IPS-15b (cell line): Measurements from ENCODE around the gene CEP170B.
"Not testable (repeated sequence)": the region's sequence is repeated elsewhere in the genome, so short reads cannot be mapped to it uniquely, and the experiment has no call there.

ENCODE experiments used
- H3K27me3 ChIP-seq: one replicate; pipeline ENCODE4 v1.6.1; 2013; ENCODE audit warnings: low read length; ENCODE audit not compliant: control insufficient read depth, insufficient read depth
- H3K36me3 ChIP-seq: one replicate; pipeline ENCODE4 v1.6.1; 2013; ENCODE audit warnings: low read length; ENCODE audit not compliant: control insufficient read depth, insufficient read depth
- H3K4me1 ChIP-seq: one replicate; pipeline ENCODE4 v1.6.1; 2013; ENCODE audit warnings: mild to moderate bottlenecking, low read length; ENCODE audit not compliant: control insufficient read depth, insufficient read depth
- H3K4me3 ChIP-seq: one replicate; pipeline ENCODE4 v1.5.1; 2013; ENCODE audit warnings: low read depth, low read length
- H3K9ac ChIP-seq: one replicate; pipeline ENCODE4 v1.6.1; 2013; ENCODE audit warnings: low read depth, mild to moderate bottlenecking, low read length
- H3K9me3 ChIP-seq: one replicate; pipeline ENCODE4 v1.6.1; 2013; ENCODE audit warnings: mild to moderate bottlenecking, low read length; ENCODE audit not compliant: control insufficient read depth, insufficient read depth

Gene CEP170B

DNA sequence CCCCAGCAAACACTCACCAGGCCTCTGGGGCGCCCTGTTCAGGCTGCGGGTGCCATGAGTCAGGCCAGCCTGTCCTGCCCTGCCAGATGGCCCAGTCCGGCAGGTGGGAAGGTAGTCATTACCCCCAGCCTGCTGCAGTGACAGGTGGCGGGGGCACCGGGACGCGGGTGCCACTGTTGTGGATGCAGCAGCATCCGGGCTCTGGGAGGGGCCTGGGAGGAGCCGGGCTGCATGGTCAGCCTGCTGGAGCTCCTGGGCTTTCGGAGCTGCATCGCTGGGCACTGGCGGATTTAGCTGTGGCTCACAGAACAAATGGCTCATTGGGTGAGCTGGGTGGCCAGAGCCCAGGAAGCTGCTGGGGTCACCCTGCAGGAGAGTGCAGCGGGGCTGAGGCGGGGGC, 13.5 kb downstream of the CEP170B start:
- Histone ChIP-seq H3K4me1 (no peaks in the 10 kb centered on the region), H3K36me3 (peaks cover 18% of the 10 kb centered on the region), H3K27me3 (no peaks in the 10 kb centered on the region), H3K4me3 (no peak overlapping the region), H3K9ac (no peak overlapping the region), H3K9me3 (no peaks in the 10 kb centered on the region)

- H3K27me3 ChIP-seq = no peaks in the 10 kb centered on the region
- no peaks in the 10 kb centered on the region for H3K4me1 ChIP-seq
- no peak overlapping the region for H3K4me3 ChIP-seq
- peaks cover 18% of the 10 kb centered on the region for H3K36me3 ChIP-seq
- H3K9ac ChIP-seq = no peak overlapping the region
- H3K9me3 ChIP-seq = no peaks in the 10 kb centered on the region
Measured at GRCh38 chr14:104879201-104879982, 14.3 kb downstream of the CEP170B start.

- Histone ChIP-seq H3K9ac (no peak overlapping the region), H3K9me3 (no peaks in the 10 kb centered on the region), H3K4me1 (no peaks in the 10 kb centered on the region), H3K27me3 (no peaks in the 10 kb centered on the region), H3K4me3 (no peak overlapping the region), H3K36me3 (peaks cover 18% of the 10 kb centered on the region)
Measured at GRCh38 chr14:104879983-104880565, 15.0 kb downstream of the CEP170B start.

DNA sequence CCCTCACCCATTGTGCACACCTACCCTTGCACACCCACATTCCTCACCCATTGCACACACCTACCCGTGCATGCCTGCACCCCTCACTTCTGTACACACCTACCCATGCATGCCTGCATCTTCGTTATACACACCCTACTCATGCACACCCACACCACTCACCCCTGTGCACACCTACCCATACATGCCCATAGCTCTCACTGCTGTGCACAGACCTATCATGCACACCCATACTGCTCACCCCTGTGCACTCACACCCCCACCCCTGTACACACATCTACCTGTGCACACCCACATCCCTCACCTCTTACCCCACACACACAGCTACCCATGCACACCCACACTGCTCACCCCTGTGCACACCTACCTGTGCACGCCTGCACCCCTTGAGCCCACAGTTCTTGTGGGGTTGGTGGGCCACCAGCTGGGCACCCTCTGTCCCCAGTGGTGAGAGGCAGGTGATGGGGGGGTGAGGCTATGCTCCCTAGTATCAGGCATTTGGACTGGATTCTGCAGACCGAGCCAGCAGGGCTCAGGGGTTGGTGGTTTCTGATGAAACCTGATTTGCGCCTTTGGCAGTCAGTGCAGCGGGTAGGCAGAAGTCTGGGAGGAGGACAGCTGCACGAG, 15.6 kb downstream of the CEP170B start:
- no peaks in the 10 kb centered on the region for H3K4me1 ChIP-seq
- H3K4me3 ChIP-seq = no peak overlapping the region
- H3K27me3 ChIP-seq = no peaks in the 10 kb centered on the region
- no peaks in the 10 kb centered on the region for H3K9me3 ChIP-seq
- H3K36me3 ChIP-seq = peaks cover 20% of the 10 kb centered on the region
- H3K9ac ChIP-seq = no peak overlapping the region

DNA sequence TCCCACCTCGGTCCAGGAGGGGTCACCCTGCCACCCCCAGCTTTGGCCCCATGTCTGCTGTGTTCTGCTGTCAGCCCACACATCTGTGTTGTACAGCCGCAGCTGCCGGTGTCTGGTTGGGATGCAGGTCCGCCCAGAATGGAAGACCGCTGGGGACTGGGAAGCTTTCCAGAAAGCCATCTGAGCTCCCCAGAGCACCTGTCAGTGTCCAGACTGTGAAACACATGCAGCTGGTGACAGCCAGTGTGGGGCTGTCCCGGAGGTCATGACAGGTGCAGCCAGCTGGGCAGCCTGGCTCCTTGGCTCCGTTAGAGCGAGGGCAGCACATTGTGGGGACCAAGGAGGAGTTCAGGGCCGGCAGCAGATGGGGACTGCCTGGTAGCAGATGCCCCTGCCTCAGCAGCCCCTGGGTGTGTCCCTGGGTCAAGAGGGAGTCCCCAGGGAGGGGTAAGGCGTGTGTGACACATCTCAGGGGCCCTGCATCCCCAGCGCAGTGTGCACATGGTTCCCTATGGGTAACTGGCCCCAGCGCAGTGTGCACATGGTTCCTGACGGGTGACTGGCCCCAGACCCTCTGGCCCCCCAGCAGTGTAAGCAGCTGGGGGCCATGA, 16.4 kb downstream of the CEP170B start:
- no peaks in the 10 kb centered on the region for H3K4me1 ChIP-seq
- H3K4me3 ChIP-seq = no peak overlapping the region
- no peaks in the 10 kb centered on the region for H3K9me3 ChIP-seq
- peaks cover 24% of the 10 kb centered on the region for H3K36me3 ChIP-seq
- no peak overlapping the region for H3K9ac ChIP-seq
- H3K27me3 ChIP-seq = no peaks in the 10 kb centered on the region

- peaks cover 33% of the 10 kb centered on the region for H3K36me3 ChIP-seq
Measured at GRCh38 chr14:104882325-104882973, 17.4 kb downstream of the CEP170B start.

GRCh38 chr14:104882991-104883660, 18.1 kb downstream of the CEP170B start:
- H3K4me1 ChIP-seq = no peaks in the 10 kb centered on the region
- H3K9me3 ChIP-seq = no peaks in the 10 kb centered on the region
- no peaks in the 10 kb centered on the region for H3K27me3 ChIP-seq
- no peak overlapping the region for H3K9ac ChIP-seq
- H3K4me3 ChIP-seq = no peak overlapping the region
- peaks cover 37% of the 10 kb centered on the region for H3K36me3 ChIP-seq

More at GRCh38 chr14:104882325-104882973, 17.4 kb downstream of the CEP170B start:
- no peaks in the 10 kb centered on the region for H3K27me3 ChIP-seq
- H3K4me3 ChIP-seq = no peak overlapping the region
- H3K9me3 ChIP-seq = no peaks in the 10 kb centered on the region
- H3K4me1 ChIP-seq = no peaks in the 10 kb centered on the region
- H3K9ac ChIP-seq = no peak overlapping the region

DNA sequence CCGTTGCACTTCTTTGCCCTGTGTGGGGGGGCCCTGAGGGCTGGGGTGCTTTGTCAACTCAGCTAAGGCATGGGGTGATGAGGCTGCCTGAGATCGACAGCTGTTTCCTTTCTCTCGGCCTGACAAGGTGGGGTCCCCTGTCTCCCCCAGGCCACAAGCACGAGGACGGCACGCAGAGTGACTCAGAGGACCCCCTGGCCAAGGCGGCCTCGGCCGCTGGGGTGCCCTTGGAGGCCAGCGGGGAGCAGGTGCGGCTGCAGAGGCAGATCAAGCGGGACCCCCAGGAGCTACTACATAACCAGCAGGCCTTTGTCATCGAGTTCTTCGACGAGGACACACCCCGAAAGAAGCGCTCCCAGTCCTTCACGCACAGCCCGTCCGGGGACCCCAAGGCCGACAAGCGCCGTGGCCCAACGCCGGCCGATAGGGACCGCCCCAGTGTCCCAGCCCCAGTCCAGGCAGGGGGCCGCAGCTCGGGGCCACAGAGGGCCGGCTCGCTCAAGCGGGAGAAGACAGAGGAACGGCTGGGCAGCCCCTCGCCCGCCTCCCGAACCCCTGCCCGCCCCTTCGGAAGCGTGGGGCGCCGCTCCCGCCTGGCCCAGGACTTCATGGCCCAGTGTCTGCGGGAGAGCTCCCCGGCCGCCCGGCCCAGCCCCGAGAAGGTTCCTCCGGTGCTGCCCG, 18.8 kb downstream of the CEP170B start:
- Histone ChIP-seq H3K27me3 (no peaks in the 10 kb centered on the region), H3K4me1 (no peaks in the 10 kb centered on the region), H3K9me3 (no peaks in the 10 kb centered on the region), H3K4me3 (no peak overlapping the region), H3K9ac (no peak overlapping the region), H3K36me3 (peaks cover 39% of the 10 kb centered on the region)

- H3K9ac ChIP-seq, H3K9me3 ChIP-seq, H3K27me3 ChIP-seq, H3K4me3 ChIP-seq, H3K4me1 ChIP-seq: not testable (repeated sequence)
- peaks cover 40% of the 10 kb centered on the region for H3K36me3 ChIP-seq
Measured at GRCh38 chr14:104884381-104884780, 19.3 kb downstream of the CEP170B start.

- H3K36me3 ChIP-seq = peaks cover 40% of the 10 kb centered on the region
- no peaks in the 10 kb centered on the region for H3K9me3 ChIP-seq
- no peaks in the 10 kb centered on the region for H3K4me1 ChIP-seq
- H3K4me3 ChIP-seq = no peak overlapping the region
- no peak overlapping the region for H3K9ac ChIP-seq
- no peaks in the 10 kb centered on the region for H3K27me3 ChIP-seq
Measured at GRCh38 chr14:104885031-104885972, 20.2 kb downstream of the CEP170B start.
